HG03196 (cell line): ENCODE data around the gene TMC2.
"Not testable (repeated sequence)": the region's sequence is repeated elsewhere in the genome, so short reads cannot be mapped to it uniquely, and the experiment has no call there.

Experiments used
- ATAC-seq: cut with Tn5 transposase; IDR thresholded peaks from one replicate; pipeline ENCODE4 v1.9.1; 2021; ENCODE audit not compliant: unreplicated experiment

The TMC2 gene

DNA sequence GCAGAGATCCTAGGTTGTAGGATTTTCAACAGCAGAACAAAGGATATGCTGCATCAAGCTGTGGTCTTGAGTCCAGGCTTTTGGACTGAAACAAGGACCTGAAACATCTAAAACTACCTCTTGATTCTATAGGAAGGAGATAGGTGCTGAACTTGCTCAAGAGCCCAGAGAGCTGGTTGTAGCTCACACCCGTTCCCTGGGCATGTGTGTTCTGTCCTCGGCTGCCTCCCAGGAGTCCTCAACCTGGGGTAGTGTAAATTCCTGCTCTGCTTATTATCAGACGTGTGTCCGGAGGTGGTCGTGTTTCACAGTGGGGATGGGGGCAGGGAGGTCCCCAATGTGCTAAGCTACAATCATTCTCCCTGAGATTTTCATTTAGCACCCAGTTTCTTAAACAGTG, 120.9 kb downstream of the TMC2 start:
- ATAC-seq, result no peak

DNA sequence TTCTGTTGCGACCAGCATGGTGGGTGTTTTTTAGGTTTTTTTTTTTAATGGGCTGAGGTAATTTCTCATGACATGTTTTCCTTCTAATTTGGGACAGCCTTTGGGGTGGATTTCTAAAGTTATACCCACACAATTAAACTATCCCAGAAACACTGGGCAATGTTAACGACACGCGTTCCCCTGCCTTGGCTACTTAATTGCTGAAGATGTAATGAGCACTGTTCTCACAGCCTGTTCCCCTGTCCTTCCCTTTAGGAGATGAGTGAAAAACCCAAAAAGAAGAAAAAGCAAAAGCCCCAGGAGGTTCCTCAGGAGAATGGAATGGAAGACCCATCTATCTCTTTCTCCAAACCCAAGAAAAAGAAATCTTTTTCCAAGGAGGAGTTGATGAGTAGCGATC, 121.3 kb downstream of the TMC2 start:
- no peak for ATAC-seq

DNA sequence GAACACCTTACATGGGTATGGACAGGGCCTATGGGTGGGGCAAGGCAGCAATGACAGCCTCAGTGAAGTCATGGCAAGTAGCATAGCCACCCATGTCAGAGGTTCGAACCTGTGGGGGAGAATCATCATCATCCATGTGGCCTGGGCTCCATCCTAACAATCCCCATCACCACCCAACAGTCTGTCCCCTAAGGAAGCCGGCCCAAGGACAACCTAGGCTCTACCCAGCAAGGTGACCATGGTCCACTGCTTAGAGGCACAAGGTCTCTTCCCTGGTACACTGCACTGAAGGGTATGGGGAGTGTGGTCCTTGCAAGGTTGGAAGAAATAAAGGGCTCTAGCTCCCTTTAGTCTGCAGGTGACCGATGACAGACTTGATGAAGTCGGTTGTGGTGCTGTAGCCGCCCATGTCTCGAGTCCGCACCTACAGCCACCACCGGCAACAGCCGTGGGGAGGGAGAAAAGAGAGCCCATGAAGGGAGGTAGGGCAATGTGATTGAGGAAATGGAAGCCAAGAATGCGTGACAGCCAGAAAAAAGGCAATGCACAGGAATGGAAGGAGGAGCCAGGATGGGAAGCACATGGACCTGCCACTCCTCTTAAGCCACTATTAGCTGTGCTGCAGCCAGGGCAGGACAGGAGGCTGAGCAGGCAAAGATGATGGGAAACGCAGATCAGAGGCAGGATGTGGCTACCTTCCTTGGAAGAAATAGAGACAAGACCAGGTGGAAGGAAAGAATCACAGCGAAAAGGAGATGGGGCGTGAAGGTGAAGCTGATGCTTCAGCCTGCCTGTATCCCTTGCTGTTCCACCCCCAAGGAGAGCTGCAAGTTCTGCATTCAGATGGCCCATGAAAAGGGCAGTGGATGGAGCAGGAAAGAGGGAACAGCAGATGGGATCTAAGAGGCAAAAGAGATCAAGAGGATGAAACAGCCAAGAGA, 122.3 kb downstream of the TMC2 start:
- no peak for ATAC-seq

DNA sequence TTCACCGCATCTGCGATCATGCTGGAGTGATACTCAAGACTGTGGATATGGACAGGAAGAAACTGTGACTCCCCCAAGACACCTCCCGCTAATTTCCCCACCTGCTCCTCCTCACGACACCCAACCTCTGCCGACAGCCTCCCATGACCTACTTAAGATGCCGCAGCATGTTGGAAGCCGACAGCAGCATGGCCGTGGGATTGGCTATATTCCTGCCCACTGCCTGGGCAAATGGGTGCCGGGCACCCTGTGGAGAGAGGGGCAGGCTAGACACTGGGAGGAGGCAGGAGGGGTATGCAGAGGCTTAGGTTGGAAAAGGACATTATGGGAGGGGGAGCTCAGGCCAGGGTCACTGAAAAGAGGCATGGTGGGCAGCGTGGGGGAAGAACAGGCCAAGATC, 123.2 kb downstream of the TMC2 start:
- no peak for ATAC-seq

DNA sequence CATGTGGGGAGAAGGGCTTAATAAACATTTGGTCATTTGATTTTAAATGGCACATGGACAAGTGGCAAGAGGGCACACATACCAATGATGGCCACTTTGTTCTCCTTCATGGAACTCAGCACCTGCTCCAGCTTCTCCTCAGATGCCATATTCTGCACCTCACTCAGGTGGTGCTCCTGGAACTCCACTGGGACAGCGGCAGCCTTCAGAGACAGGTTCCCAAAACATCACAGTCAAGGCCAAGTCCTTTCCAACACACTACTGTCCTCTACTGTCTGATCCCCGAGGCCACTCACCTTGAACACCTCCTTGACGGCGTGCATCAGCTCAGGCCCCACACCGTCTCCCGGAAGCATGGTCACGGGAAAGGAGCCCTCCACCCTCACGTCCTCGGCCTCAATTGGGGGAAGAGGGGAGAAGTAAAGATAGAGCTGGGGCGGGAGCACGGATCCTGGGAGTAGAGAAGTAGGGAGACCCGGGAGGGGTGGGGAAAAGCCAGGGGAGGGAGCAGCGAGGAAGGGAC, 127.1 kb downstream of the TMC2 start:
- peak; percentile 5 for ATAC-seq

GRCh38 chr20:2663887-2664719, 127.7 kb downstream of the TMC2 start, which contains the start of gene IDH3B:
Gene IDH3B, minus strand, starts transcription at chr20:2664216. Its CDS starts 28 bp downstream, at chr20:2664188.
- ATAC-seq, result peak; percentile 81

- no peak for ATAC-seq
These were observed 135.6 kb downstream of the TMC2 start for GRCh38 chr20:2671977-2672376.

GRCh38 chr20:2672446-2672845, 136.1 kb downstream of the TMC2 start:
- ATAC-seq, result no peak

DNA sequence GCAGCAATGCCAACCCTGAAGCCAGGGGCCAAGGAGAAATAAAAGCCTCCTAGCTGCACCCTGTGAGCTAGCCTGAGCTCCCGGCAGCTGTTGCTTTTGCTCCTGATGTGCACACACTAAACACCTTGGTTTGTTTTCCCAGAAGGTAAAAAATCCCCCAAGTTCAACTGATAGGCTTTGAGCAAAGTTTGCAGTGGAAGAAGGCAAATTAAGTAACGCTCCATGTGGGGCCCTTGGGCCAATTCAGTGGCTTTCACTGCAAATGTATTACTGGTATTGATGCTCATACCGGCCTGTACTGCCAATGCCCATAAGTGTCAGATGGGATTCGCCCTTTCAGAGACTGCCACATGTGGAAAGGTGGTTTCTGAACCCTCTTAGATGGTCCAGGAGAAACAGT, 137.1 kb downstream of the TMC2 start:
- no peak for ATAC-seq

- no peak for ATAC-seq
These were observed 143.7 kb downstream of the TMC2 start for GRCh38 chr20:2680046-2680445.

DNA sequence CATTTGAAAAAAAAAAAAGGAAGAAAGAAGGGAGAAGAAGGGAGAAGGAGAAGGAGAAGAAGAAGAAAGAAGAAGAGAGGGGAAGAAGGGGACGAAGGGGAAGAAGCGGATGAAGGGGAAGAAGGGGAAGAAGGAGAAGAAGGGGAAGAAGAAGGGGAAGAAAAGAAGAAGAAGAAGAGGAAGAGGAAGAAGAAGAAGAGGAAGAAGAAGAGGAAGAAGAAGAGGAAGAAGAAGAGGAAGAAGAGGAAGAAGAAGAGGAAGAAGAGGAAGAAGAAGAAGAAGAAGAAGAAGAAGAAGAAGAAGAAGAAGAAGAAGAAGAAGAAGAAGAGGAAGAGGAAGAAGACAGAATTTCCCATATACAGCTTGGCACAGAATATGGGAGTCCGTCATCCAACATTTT, 145.7 kb downstream of the TMC2 start:
- ATAC-seq, result not testable (repeated sequence)

DNA sequence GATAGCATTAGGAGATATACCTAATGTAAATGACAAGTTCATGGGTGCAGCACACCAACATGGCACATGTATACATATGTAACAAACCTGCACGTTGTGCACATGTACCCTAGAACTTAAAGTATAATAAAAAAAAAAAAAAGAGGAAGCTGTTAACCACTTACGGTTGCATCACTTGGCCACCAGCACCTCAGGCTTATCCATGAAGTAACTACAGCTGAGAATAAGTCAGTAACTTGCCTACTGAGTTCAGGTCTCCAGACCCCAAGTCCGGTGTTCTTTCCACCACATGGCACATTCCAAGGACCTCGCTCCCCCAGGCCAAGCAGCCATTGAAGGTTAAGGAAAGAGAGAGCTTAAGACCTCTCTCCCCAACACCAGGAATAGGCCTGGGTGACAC, 148.4 kb downstream of the TMC2 start:
- not testable (repeated sequence) for ATAC-seq

DNA sequence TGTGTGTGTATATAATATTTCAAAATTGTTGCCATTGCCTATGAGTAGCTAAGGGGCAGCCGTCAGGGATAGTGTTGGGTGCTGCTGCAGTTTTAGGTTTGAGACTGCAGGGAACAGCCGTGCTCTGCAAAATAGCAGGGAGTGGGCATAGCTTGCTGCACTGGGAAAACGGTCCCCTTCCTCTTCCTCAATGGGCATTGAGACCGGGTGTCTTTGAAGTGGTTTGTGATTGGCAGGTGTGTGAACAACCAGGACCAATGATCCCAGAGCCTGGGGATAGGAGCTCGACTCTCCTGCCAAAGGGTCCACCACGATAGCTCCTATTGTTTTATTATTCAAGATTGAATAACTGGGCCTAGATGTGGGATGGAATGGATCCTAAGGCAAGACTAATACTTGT, 151.1 kb downstream of the TMC2 start:
- no peak for ATAC-seq

- ATAC-seq, result no peak
These were observed 151.7 kb downstream of the TMC2 start for GRCh38 chr20:2688041-2688591.

DNA sequence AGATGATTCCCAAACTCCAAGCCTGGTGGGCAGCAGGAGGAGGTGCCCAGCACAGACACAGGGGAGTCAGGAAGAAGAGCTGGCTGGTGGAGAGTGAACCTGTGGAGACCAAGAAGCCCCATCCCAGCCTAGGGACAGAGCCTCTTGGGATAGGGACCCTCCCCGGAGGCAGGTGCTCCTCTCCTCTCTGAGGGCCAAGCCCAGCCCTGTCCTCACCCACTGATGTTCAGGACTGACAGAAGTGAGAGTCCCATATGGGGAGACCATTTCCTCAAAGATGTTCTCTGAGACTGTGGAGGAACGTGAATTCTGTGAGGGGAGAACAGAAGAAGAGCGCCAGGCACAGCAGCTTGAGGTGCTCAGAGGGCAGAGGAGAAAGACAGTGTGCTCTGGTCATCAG, 153.8 kb downstream of the TMC2 start:
- no peak for ATAC-seq

DNA sequence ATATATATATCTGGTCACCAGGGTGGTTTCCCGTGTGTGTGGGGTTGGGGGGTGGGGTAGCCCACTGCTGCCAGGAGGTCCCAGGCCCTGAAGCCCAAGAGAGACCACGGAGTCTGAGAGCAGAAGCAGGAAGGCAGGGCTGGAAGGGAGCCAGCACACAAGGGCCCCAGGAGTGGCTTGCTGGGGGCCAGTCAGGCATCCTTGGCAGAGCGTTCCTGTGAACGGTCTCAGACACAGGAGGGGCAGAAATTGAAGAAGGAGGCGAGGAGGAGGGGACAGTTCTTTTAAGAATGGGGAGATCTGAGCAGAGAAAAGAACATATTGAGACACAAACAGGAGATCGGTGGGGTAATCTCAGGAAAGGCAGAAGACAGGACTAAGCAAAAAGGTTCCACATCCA, 154.3 kb downstream of the TMC2 start:
- ATAC-seq, result no peak

GRCh38 chr20:2691127-2691526, 154.8 kb downstream of the TMC2 start:
- no peak for ATAC-seq
